Measurements from ENCODE around the gene RFWD3.

The RFWD3 gene

GRCh38 chr16:74617206-74617788 lies 49.4 kb downstream of the RFWD3 start:
- no peak for DNase-seq

GRCh38 chr16:74611721-74612120 lies 55.0 kb downstream of the RFWD3 start:
- DNase-seq: no peak

GRCh38 chr16:74608944-74609343 lies 57.7 kb downstream of the RFWD3 start:
- DNase-seq: no peak

- DNase-seq: no peak
Measured at GRCh38 chr16:74608381-74608780, 58.3 kb downstream of the RFWD3 start.

- DNase-seq: no peak
Measured at GRCh38 chr16:74607962-74608356, 58.7 kb downstream of the RFWD3 start.

- DNase-seq: no peak
Measured at GRCh38 chr16:74607310-74607961, 59.2 kb downstream of the RFWD3 start.

- DNase-seq: peak; percentile 94
Measured at GRCh38 chr16:74606521-74607309, 60.0 kb downstream of the RFWD3 start, which contains the start of gene GLG1. GLG1 (minus strand) TSS chr16:74607114; CDS start chr16:74607094, 20 bp downstream.

GRCh38 chr16:74605746-74606520 lies 60.7 kb downstream of the RFWD3 start:
- no peak for DNase-seq

GRCh38 chr16:74605332-74605731 lies 61.3 kb downstream of the RFWD3 start:
- DNase-seq: no peak

- no peak for DNase-seq
Measured at GRCh38 chr16:74603848-74604247, 62.8 kb downstream of the RFWD3 start.

GRCh38 chr16:74601126-74601871 lies 65.4 kb downstream of the RFWD3 start:
- no peak for DNase-seq

- DNase-seq: no peak
Measured at GRCh38 chr16:74596586-74596985, 70.1 kb downstream of the RFWD3 start.

GRCh38 chr16:74592847-74593246 lies 73.8 kb downstream of the RFWD3 start:
- no peak for DNase-seq

GRCh38 chr16:74591876-74592650 lies 74.6 kb downstream of the RFWD3 start:
- no peak for DNase-seq

- no peak for DNase-seq
Measured at GRCh38 chr16:74586948-74587347, 79.7 kb downstream of the RFWD3 start.

GRCh38 chr16:74585846-74586443 lies 80.7 kb downstream of the RFWD3 start:
- DNase-seq: no peak

GRCh38 chr16:74583926-74584666 lies 82.6 kb downstream of the RFWD3 start:
- DNase-seq: no peak

- peak; percentile 44 for DNase-seq
Measured at GRCh38 chr16:74582970-74583369, 83.7 kb downstream of the RFWD3 start.

- no peak for DNase-seq
Measured at GRCh38 chr16:74580833-74581232, 85.8 kb downstream of the RFWD3 start.

- DNase-seq: no peak
Measured at GRCh38 chr16:74578838-74579237, 87.8 kb downstream of the RFWD3 start.

All from left hindlimb (tissue), 1 donor.